ENCODE results near the gene BRI3.
A peak's percentile ranks its signal among the peaks of the same experiment; 100 is the strongest.

BRI3 gene

DNA sequence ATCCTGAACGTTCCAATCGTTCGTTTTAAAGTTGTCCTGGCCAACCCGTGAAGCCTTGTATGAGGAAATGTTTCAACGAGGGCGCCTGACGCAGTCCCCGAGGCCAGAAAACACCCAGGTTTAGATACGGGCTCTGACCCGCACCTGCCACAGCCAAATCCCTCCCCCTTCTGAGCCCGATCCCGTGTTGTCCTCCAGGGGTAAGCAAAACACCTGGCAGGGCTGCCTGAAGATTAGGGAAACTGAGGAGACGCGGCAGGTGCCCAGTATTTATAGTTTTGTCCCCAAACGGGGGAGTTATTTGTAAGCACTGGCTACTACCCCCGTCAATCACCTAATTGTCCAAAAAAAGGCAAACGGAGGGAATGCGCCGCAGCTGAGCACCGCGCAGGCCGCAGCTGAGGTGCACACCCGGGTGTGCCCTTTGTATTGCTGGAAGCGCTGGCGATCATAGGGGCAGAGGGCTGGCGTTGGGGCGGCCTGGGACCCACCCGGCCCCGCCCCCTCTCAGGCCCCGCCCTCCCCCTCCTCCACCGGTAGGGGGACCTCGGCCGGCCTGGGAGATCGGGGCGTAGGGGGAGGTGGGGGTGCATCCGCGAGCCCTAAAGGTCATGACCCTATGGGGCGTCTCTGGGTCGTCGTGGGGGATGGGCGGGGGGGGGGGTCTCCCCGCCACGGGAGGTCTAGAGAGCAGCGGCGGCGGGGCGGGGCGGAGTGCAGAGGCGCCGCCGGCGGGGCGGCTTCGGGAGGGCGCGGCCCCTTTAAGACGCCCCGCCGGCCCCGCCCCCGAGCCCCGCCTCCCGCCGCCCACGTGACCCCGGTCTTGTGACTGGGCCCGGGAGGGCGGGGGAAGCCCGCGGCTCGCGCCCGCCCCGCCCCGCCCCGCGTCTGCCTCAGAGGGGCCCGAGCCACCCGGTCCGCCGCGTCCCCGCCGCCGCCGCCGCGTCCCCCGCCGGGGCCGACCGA lies at the start of gene BRI3:
Gene BRI3 (plus strand): TSS at position 896 of the 966 bp plus-strand sequence. CDS start 110 bp downstream, outside the sequence.
- peak; percentile 86 for DNase-seq (ENCODE audit: low read depth)

DNA sequence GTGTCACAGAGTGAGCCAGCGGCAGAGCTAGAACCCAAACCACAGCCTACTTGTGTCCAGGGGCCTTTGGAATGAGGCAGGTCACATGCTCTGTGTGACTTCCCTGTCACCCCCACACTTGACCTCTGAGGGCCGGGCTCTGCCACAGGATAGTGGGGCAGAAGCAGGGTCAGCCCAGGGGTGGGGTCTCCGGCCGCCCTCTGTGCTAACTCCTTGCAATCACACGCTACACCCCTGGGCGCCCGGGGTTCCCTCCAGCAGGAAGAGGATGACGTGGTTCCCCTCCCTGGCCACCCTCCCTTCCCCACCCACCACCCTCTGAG lies 49.3 kb upstream of the BRI3 start:
- DNase-seq (ENCODE audit: low read depth), result no peak

DNA sequence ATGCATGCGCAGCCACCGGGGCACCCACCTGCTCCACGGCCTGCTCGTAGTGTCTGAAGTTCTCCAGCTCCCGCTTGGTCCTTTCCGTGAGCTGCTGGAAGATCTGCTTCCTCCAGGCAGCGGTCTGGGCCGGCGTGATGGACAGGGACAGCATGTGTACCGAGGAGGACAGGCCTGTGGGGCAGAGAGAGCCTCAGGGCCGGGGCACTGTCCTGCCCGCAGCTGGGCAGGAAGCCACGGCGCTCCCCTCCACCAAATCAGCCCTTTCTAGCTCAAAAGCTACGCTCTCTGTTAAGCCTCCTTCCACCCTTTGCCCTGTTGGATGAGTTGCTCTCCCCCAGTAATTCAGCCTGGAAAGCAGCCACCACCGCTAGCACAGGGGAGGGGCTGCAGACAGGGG lies 48.7 kb upstream of the BRI3 start:
- DNase-seq (ENCODE audit: low read depth), result no peak

DNA sequence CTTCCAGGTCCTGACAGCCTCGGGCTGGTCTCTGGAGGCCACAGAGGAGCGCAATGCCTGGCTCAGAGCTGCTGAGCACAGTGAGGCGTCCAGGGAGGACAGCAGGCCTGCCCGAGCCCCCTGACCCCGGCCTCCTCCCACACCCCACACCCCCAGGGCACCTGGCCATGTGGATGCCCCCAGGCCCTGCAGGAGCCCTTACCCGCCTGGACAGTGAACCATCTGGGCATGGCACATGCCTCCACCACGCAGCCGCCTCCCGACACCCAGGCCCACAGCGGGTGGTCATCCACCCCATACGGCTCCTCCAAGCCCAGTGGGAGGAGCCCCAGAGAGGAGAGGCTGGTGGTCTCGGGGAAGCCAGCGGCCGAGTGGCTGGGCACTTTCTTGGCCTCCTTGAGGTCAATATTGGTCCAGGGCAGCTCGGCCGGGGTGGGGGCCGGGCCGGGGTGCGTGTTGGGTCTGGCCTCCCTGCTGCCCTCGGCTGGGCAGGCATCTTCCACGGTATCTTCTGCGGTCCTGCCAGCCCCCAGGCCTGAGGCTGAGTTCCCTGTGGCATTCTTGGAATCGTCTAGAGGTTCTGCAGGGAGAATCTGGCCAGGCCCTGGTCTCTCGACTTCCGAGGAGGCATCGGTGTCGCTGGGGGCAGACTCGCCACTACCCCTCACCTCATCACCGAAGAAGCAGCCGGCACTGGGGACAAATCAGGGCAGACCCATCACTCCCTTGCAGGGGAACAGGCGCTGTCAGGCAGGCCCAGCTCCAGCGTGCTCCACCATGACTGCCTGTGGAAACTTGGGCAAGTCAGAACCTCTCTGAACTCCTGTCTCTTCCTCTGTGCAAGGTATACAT lies 48.0 kb upstream of the BRI3 start:
- no peak for DNase-seq (ENCODE audit: low read depth)

DNA sequence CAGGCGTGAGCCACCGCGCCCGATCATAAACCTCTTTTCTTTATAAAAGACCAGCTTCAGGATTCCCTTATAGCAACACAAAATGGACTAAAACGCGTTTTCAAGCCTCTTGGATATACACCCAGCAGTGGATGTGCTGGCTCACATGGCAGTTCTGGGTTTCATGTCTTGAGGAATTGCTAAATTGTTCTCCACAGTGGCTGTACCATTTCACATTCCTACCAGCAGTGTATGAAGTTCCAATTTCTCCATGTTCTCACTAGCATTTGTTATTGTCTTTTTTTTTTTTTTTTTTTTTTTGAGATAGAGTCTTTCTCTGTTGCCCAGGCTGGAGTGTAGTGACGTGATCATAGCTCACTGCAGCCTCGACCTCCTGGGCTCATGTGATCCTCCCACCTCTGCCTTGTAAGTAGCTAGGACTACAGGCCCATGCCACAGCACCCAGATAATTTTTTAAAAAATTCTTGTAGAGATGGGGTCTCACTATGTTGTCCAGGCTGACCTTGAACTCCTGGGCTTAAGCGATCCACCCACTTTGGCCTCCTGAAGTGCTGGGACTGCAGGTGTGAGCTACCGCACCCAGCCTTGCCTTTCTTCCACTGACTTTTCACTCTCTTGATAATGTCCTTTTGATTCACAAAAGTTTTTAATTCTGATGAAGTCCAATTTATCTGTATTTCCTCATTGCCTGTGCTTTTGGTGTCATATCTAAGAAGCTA lies 46.9 kb upstream of the BRI3 start:
- no peak for DNase-seq (ENCODE audit: low read depth)

GRCh38 chr7:98235901-98236300 lies 45.6 kb upstream of the BRI3 start:
- DNase-seq (ENCODE audit: low read depth), result no peak

DNA sequence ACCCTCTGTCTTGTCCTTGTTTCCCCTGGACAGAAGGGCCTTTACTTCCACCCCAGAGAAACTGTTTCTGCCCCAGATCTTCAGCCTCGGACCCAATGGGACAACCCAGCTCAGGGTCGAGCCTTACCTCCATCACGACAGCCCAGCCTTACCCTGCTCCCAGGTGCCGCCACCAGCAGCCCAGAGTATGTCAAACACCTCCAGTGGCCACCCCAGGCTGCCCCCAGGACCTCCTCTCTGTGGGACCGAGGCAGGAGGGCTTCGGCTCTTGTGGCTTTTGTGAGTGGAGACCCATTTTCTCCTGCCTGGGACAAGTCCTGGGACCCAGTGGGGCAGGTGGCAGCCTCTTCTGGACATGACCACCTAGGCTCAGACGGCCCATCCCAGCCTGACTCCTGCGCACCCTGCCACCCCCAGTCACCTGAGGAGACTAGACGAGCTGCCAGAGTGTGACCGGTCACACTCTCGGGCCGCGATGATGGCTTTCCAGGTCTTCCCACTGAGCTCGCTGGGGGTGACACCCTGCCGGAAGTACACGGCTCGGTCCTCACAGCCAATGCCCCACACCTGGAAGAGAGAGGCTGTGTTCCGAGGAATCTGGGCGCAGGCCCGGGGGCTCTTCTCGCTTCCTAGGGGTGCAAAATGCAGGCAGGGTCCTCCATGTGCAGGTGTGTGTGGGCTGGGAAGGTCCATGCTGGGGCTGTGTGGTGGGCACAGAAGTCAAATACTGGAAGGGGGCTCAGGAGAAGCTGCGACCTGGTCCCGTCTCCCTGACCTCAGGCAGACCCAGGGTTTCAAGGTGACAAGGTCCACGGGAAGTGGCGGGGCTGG lies 44.9 kb upstream of the BRI3 start:
- DNase-seq (ENCODE audit: low read depth), result no peak

GRCh38 chr7:98238076-98238475 lies 43.4 kb upstream of the BRI3 start:
- DNase-seq (ENCODE audit: low read depth), result no peak

- no peak for DNase-seq (ENCODE audit: low read depth)
Measured at GRCh38 chr7:98238976-98239375, 42.5 kb upstream of the BRI3 start.

DNA sequence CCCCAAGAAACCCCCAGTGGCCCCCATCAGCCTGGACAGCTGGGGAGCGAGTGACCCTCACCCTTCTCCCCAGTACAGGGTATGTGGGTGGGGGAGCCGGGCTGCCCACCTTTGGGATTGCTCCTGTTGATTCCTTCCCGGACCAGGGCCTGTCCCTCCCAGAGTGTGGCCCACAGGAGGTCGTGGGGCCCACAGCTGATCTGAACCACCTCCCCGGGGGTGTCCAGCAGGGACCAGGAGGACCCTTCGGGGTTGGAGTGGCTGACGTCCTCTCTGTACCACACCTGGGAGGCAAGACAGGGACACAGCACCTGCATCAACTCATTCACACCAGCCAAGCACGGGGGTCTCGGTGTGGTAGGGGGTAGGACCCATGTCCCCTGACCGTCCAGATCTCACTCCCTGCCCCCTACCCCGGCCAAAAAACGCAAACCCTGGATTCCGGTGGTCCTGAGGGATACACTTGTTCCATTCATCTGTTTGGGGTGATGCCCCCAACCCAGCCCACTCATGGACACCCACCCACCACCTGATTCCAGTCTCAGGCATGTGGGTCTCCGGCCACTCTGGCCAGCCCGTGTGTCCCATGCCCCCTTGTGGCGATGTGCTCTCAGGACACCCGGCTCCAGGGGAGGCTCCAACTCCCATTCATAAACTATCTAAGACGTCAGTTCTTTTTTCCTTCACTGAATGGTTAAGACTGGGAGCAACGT lies 40.4 kb upstream of the BRI3 start:
- DNase-seq (ENCODE audit: low read depth), result no peak

- no peak for DNase-seq (ENCODE audit: low read depth)
Measured at GRCh38 chr7:98241674-98242241, 39.7 kb upstream of the BRI3 start.

DNA sequence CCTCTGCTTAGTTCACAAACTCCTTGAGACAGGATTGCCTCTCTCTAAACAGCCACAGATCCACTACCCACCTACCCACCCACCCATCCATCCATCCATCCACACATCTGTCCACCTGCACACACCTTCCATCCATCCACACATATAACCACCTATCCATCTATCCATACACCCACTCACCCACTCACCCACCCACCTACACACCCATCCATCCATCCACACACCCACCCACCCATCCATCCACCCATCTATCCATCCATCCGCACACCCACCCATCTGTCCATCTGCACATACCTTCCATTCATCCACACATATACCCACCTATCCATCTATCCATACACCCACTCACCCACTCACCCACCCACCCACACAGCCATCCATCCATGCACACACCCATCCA lies 39.1 kb upstream of the BRI3 start:
- no peak for DNase-seq (ENCODE audit: low read depth)

DNA sequence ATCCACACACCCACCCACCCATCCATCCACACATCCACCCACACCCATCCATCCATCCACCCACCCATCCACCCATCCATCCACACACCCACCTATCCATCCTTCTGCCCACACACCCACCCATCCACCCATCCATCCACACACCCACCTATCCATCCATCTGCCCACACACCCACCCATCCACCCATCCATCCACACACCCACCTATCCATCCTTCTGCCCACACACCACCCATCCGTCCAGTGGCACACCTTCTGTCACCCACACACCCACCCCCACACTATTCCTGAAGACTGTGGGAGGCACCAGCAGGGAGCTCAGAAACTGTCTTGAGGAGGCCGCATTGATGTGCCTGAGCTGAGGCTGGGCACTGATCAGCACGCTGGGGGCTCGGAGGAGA lies 38.6 kb upstream of the BRI3 start:
- DNase-seq (ENCODE audit: low read depth), result no peak

DNA sequence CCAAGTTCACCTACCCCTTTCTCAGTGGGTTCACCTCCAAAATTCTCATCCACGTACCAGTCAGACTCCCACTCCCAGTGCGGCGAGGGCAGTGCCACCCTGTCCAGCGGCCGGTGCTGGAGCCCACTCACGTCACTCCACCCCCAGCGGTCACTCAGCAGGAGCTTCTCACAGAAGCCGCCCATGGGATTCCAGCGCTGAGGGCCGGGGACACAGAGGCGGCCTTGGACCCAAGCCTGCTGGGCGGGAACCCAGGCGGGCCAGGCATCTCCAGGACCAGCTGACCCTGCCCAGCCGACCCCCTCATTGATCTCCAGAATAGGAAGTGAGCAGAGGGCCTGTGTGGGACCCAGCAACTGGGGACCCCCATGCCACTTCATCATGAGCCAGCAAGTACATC lies 36.6 kb upstream of the BRI3 start:
- no peak for DNase-seq (ENCODE audit: low read depth)

GRCh38 chr7:98248156-98248555 lies 33.3 kb upstream of the BRI3 start:
- no peak for DNase-seq (ENCODE audit: low read depth)

DNA sequence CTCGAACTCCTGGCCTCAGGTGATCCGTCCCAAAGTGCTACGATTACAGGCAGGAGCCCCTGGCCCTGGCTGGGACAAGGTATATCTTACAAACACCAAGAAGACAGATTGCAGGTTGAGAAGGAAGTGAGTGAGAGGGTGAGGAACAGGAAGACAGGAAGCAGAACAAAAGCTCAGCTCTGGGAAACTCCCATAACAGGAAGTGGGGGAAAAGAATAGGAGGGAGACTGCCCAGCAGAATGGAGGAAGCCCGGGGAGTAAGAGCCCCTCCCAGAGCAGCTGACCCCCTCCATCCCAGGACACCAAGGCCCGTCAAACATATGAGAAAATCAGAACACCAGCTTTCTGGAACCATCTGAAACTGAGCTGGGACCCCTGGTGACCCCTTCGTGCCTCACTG lies 32.4 kb upstream of the BRI3 start:
- DNase-seq (ENCODE audit: low read depth), result no peak

- DNase-seq (ENCODE audit: low read depth), result no peak
Measured at GRCh38 chr7:98250789-98251188, 30.7 kb upstream of the BRI3 start.

DNA sequence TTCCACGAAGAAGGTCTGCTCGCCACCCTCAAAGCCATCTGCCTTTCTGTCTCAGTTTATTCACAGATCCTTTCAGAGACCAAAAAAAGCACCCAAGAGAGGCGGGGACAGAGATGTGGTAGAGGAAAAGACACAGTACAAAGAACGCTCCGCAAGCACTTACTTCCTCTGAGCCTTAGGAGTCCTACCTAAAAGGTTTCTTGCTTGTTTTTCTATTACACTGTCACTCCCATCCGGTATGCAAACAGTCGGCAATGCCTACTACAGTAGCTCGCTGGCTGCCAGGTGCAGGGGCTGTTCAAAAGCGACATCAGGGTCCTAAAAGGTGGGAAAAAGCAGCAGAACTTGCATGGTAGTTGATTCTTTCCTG lies 30.3 kb upstream of the BRI3 start:
- no peak for DNase-seq (ENCODE audit: low read depth)

DNA sequence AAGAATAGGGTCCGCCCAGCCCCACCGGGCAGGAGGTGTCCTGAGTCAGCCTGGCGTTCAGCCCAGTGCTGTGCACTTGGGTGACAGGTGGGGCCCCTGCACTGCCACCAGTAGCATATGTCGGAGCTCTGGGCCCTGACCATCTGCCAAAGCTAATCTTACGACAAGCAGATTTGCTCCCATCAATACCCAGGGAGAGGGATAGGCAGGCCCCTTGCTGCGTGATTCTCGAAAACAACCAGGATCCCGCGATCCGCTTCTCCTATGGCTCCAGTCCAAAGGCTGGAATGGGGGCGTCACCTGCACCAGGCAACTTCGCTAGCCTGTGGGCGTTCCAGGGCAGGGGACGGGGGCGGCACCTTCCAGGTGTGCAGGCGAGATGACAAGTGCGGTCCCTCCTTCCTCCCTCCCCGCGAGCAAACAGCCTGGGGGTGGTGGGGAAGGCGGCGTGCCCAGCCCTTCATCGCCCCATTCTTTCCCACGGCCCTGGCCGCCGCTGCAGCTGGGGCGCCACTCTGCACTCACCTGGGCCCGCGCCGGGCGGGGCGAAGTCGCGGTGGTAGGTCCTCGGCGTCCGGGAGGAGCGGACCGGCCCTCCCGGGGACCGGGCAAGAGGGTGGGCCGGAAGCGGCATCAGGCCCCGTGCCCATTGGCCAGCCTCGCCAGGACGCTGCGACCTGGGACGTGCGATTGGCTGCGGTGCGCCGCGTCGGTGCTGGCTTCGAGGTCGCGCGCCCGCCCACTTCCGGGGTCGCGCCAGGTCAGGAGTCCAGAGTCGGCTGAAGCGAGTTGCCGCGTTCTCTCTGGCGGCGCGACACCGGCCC lies 29.7 kb upstream of the BRI3 start, which contains the start of gene TECPR1:
Gene TECPR1 (minus strand): TSS at position 632 of the 824 bp plus-strand sequence. CDS start 6,086 bp downstream, outside the sequence.
- DNase-seq (ENCODE audit: low read depth), result peak; percentile 87

All from activated T-cell treated with anti-CD3 and anti-CD28 coated beads for 48 hours (primary cell).